GM12892 (cell line): ENCODE measurements around the gene OCA2.

ENCODE experiments used
- POLR2A ChIP-seq: IDR thresholded peaks from 2 replicates; pipeline ENCODE4 v1.6.1; 2011; ENCODE audit warnings: low read depth, low read length, control low read depth
- POLR2AphosphoS5 ChIP-seq: IDR thresholded peaks from 2 replicates; pipeline ENCODE4 v1.6.1; 2011; ENCODE audit warnings: low read depth, low read length, control low read depth
- TAF1 ChIP-seq: IDR thresholded peaks from 2 replicates; pipeline ENCODE4 v1.6.1; 2011; ENCODE audit warnings: low read depth, mild to moderate bottlenecking, control low read depth, low read length, borderline replicate concordance

DNA sequence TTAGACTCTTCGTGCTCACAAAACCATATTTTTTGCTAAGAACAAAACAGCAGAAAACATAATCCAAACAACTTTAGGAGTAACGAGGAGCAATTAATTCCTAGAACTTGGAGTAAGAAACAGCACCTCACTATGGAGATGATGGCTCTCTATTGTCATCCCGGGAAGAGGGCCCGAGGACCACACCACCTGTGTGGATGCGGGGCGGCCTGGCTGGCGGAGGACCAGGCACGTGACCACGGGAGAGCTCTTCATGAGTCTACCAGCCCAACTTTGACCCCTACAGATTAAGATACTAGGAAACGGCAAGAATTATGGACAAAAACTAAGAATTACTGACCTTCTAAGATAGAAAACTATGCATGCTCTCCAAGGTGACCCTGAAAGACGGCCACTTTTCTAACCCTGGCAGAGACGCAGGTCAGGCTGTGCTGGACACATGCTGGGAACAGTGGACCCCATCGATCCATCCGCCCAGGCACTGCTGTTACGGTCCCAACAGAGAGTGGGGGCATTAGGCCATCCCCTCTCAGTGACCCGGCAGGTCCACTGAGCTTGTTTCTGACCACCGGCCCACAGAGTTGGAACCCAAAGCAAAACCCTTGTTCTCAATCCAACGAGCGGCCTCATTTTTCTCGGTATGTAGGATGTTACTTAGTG, 13.1 kb upstream of the OCA2 start:
- TF ChIP-seq POLR2AphosphoS5 = no peak
- TF ChIP-seq POLR2A = no peak
- TF ChIP-seq TAF1 = no peak
